Neural cell (in vitro differentiated cells): ENCODE measurements around the gene SLC6A1.

Experiments used
- CTCF ChIP-seq: fragments of 450-650 bp; IDR thresholded peaks from 2 replicates; pipeline ENCODE4 v1.5.1; 2014; ENCODE audit warnings: antibody characterized with exemption, mild to moderate bottlenecking, moderate library complexity; ENCODE audit not compliant: poor library complexity, severe bottlenecking
- EP300 ChIP-seq: fragments of 450-650 bp; conservative IDR thresholded peaks from 2 replicates; pipeline ENCODE4 v1.6.1; 2014; ENCODE audit warnings: antibody characterized with exemption, mild to moderate bottlenecking, moderate library complexity; ENCODE audit not compliant: poor library complexity, severe bottlenecking
- POLR2AphosphoS5 ChIP-seq: IDR thresholded peaks from 2 replicates; pipeline ENCODE4 v1.6.1; 2012
- TAF1 ChIP-seq: IDR thresholded peaks from 2 replicates; pipeline ENCODE4 v1.6.1; 2012; ENCODE audit warnings: low read depth

GRCh38 chr3:11033871-11034270 lies 41.3 kb downstream of the SLC6A1 start:
- TF ChIP-seq CTCF (no peak), TAF1 (no peak), EP300 (no peak), POLR2AphosphoS5 (no peak)
